MM.1S (cell line): ENCODE data around the gene SELENON.

ENCODE experiments used
- DNase-seq: peaks from one replicate; pipeline ENCODE4 v3.0.0-alpha.2; 2015
- H2AFZ ChIP-seq: fragments of 300-600 bp; sonication (generic); 2 replicates; pipeline ENCODE4 v1.6.0; 2016; ENCODE audit warnings: antibody characterized with exemption, low read length
- H3F3A ChIP-seq: fragments of 300-600 bp; sonication (generic); 2 replicates; pipeline ENCODE4 v1.6.1; 2016; ENCODE audit warnings: mild to moderate bottlenecking, antibody characterized with exemption, low read length, moderate library complexity, mixed read lengths; ENCODE audit not compliant: insufficient read depth
- H3K27ac ChIP-seq: fragments of 300-600 bp; sonication (generic); 2 replicates; pipeline ENCODE4 v1.5.1; 2016; ENCODE audit warnings: mild to moderate bottlenecking, low read length
- H3K27me3 ChIP-seq: fragments of 300-600 bp; sonication (generic); replicated peaks from 2 replicates; pipeline ENCODE4 v1.6.0; 2016; ENCODE audit warnings: low read length; ENCODE audit not compliant: insufficient read depth
- H3K36me3 ChIP-seq: fragments of 300-600 bp; sonication (generic); replicated peaks from 2 replicates; pipeline ENCODE4 v1.6.1; 2016; ENCODE audit warnings: mild to moderate bottlenecking, low read length, mixed read lengths; ENCODE audit not compliant: insufficient read depth
- H3K4me1 ChIP-seq: fragments of 300-600 bp; sonication (generic); 2 replicates; pipeline ENCODE4 v1.6.1; 2016; ENCODE audit warnings: low read length, mixed read lengths
- H3K4me2 ChIP-seq: fragments of 300-600 bp; sonication (generic); 2 replicates; pipeline ENCODE4 v1.6.0; 2016; ENCODE audit warnings: low read depth, low read length
- H3K4me3 ChIP-seq: fragments of 300-600 bp; sonication (generic); 2 replicates; pipeline ENCODE4 v1.5.1; 2016; ENCODE audit warnings: low read length, mixed read lengths
- H3K79me2 ChIP-seq: fragments of 300-600 bp; sonication (generic); 2 replicates; pipeline ENCODE4 v1.6.1; 2016; ENCODE audit warnings: mixed run types, low read length, mixed read lengths
- H3K9ac ChIP-seq: fragments of 300-600 bp; sonication (generic); 2 replicates; pipeline ENCODE4 v1.6.1; 2016; ENCODE audit warnings: low read length, mixed read lengths
- H3K9me2 ChIP-seq: fragments of 300-600 bp; sonication (generic); replicated peaks from 2 replicates; pipeline ENCODE4 v1.6.1; 2016; ENCODE audit warnings: mild to moderate bottlenecking, low read length, mixed read lengths; ENCODE audit not compliant: insufficient read depth
- H3K9me3 ChIP-seq: fragments of 300-600 bp; sonication (generic); replicated peaks from 2 replicates; pipeline ENCODE4 v1.6.1; 2016; ENCODE audit warnings: mild to moderate bottlenecking, low read length, mixed read lengths; ENCODE audit not compliant: insufficient read depth
- H4K20me1 ChIP-seq: fragments of 300-600 bp; sonication (generic); 2 replicates; pipeline ENCODE4 v1.6.1; 2016; ENCODE audit warnings: mild to moderate bottlenecking, low read length, moderate library complexity, mixed read lengths; ENCODE audit not compliant: insufficient read depth
- EZH2 ChIP-seq: fragments of 300-600 bp; sonication (generic); optimal IDR thresholded peaks from 2 replicates; pipeline ENCODE3; 2017; ENCODE audit warnings: low read depth, mild to moderate bottlenecking, antibody characterized with exemption, low read length, mixed read lengths
- EZH2phosphoT487 ChIP-seq: fragments of 300-600 bp; sonication (generic); IDR thresholded peaks from 2 replicates; pipeline ENCODE4 v1.6.1; 2018; ENCODE audit warnings: antibody characterized with exemption, low read length
- TF ChIP-seq, protein P1 (sequence below): fragments of 300-600 bp; sonication (generic); IDR thresholded peaks from 2 replicates; pipeline ENCODE4 v1.5.1; 2016; ENCODE audit warnings: antibody characterized with exemption, low read length, mixed read lengths

The SELENON gene

DNA sequence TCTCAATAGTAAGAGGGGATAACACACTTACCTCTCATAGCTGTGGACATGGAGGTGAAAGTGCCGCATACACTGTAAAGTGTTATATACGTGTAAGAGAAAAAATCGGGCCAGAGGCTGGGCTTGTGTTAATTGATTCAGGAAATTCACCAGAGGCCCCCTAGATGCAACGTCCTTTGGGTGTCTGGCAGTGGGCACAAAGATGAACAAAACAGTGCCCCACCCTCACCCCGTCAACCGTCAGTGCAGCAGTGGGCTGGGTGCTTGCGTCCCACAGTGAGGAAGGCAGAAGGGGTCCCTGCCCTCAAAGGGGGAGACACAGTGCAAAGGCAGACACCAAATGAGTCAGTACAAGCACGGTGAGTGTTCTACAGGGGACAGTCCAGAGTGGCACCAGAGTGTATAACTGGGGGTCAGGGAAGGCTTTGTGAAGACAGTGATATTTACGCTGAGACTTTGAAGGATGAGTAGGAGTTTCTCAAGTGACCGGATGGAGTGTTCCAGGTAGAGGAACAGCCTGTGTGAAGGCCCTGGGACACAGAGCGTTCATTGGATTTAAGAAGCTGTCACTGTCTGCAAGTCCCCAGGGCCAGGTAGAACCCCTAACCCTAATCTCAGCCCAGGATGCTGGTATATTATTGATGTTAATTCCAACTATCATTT lies 13.2 kb downstream of the SELENON start:
- no peak overlapping the region for H3K27ac ChIP-seq
- H3K4me2 ChIP-seq: no peak overlapping the region
- TF ChIP-seq EZH2: no peak
- no peak for TF ChIP-seq EZH2phosphoT487
- TF ChIP-seq, protein P1, sequence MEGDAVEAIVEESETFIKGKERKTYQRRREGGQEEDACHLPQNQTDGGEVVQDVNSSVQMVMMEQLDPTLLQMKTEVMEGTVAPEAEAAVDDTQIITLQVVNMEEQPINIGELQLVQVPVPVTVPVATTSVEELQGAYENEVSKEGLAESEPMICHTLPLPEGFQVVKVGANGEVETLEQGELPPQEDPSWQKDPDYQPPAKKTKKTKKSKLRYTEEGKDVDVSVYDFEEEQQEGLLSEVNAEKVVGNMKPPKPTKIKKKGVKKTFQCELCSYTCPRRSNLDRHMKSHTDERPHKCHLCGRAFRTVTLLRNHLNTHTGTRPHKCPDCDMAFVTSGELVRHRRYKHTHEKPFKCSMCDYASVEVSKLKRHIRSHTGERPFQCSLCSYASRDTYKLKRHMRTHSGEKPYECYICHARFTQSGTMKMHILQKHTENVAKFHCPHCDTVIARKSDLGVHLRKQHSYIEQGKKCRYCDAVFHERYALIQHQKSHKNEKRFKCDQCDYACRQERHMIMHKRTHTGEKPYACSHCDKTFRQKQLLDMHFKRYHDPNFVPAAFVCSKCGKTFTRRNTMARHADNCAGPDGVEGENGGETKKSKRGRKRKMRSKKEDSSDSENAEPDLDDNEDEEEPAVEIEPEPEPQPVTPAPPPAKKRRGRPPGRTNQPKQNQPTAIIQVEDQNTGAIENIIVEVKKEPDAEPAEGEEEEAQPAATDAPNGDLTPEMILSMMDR: no peak
- no peaks in the 10 kb centered on the region for H3K79me2 ChIP-seq
- no peaks in the 10 kb centered on the region for H3K9me3 ChIP-seq
- H3K9ac ChIP-seq: no peak overlapping the region
- DNase-seq: no peak
- no peaks in the 10 kb centered on the region for H3F3A ChIP-seq
- H3K4me3 ChIP-seq: no peak overlapping the region
- no peaks in the 10 kb centered on the region for H3K4me1 ChIP-seq
- no peaks in the 10 kb centered on the region for H3K9me2 ChIP-seq
- H3K27me3 ChIP-seq: no peaks in the 10 kb centered on the region
- no peaks in the 10 kb centered on the region for H4K20me1 ChIP-seq
- no peak overlapping the region for H2AFZ ChIP-seq
- no peaks in the 10 kb centered on the region for H3K36me3 ChIP-seq

DNA sequence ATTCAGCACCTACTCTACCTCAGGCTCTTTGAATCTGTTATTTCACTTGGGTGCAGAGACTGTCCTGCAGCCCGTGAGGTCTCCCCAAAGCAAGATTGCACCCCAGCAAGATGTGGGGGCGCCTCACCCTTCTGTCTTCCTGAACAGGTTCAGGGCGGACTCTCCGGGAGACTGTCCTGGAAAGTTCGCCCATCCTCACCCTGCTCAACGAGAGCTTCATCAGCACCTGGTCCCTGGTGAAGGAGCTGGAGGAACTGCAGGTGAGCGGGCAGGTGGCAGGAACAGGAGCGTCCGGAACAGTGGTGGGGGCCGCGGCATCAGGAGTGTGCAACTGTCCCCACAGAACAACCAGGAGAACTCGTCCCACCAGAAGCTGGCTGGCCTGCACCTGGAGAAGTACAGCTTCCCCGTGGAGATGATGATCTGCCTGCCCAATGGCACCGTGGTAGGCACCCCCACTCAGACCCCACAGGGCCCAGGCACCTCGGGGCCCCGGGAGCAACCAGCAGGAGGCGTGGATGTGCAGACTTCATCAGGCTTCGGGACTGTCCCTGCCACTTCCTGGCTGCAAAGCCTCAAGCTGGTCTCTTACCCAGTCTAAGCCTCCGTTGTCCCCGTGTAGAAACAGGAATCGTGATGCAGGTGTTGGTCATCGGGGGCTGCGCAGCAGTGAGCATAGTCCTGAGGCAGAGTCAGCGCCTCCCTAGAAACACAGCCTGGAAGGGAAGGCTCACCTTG lies 13.9 kb downstream of the SELENON start:
- no peak overlapping the region for H3K9ac ChIP-seq

DNA sequence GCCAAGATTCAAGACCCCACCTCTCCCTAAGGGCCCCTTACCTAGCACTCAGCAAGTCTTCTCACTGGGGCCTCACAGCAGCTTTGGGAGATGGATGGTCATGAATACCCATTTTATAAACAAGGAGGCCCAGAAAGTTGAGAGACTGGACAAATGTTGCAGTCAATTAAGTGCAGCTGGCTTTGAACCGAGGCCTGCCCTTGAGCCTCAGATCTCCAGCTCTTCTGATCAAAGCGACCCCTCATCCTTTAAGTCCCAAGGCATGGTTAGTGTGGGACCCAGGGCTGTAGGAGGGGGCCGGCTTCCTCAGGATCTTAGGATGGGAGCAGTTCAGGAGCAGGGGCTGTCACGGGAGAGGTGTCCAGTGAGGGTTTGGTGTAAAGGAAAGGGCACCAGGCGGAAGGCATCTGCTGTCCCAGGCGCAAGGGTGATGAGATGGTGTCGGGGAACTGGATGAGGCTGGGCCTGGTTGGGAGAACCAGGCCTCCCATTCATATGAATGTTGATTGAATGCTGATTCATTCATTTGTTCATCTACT lies 14.6 kb downstream of the SELENON start:
- Histone ChIP-seq H3K4me1 (0 out of 2 replicates have a peak, but pooled peaks cover 3% of the 10 kb centered on the region), H4K20me1 (no peaks in the 10 kb centered on the region), H3K9me2 (no peaks in the 10 kb centered on the region), H3K9ac (no peak overlapping the region), H3F3A (peaks cover 8% of the 10 kb centered on the region; the same call in 1 of the 2 replicates), H2AFZ (no peak overlapping the region), H3K79me2 (no peaks in the 10 kb centered on the region), H3K36me3 (no peaks in the 10 kb centered on the region), H3K9me3 (no peaks in the 10 kb centered on the region), H3K4me2 (no peak overlapping the region), H3K4me3 (no peak overlapping the region), H3K27me3 (no peaks in the 10 kb centered on the region), H3K27ac (no peak overlapping the region)
- no peak for DNase-seq
- TF ChIP-seq EZH2: no peak
- TF ChIP-seq, protein P1: no peak
- no peak for TF ChIP-seq EZH2phosphoT487

More for the DNA sequence above, 13.9 kb downstream of the SELENON start:
- Histone ChIP-seq H3K9me3 (no peaks in the 10 kb centered on the region), H3K9me2 (no peaks in the 10 kb centered on the region), H4K20me1 (no peaks in the 10 kb centered on the region), H3K27me3 (no peaks in the 10 kb centered on the region), H2AFZ (no peak overlapping the region), H3K4me2 (no peak overlapping the region), H3K27ac (no peak overlapping the region), H3K4me1 (0 out of 2 replicates have a peak, but pooled peaks cover under 1% of the 10 kb centered on the region), H3K36me3 (no peaks in the 10 kb centered on the region), H3F3A (peaks cover 5% of the 10 kb centered on the region; the same call in 1 of the 2 replicates), H3K79me2 (no peaks in the 10 kb centered on the region), H3K4me3 (no peak overlapping the region)
- TF ChIP-seq EZH2phosphoT487 (no peak), EZH2 (no peak)
- TF ChIP-seq, protein P1: no peak
- no peak for DNase-seq
